Muscle of arm (tissue), 12 donors: ENCODE data around the gene CR1. TPM values are rescaled to one million over a fixed set of nuclear protein-coding genes. Genes with fewer than 3 reads are reported as not detected.
A peak's percentile ranks its signal among the peaks of the same experiment; 100 is the strongest.
"Not testable (repeated sequence)": the region's sequence is repeated elsewhere in the genome, so short reads cannot be mapped to it uniquely, and the experiment has no call there.

Experiments used
- DNase-seq: peaks from one replicate; pipeline ENCODE4 v3.0.0-alpha.2; 2013
- polyA plus RNA-seq, 12 donors: library from polyadenylated mRNA; unstranded; fragments of 120-200 nt; gene quantifications; one replicate each; pipeline ENCODE4 v1.2.1, GENCODE V29; 2013; ENCODE audit not compliant: insufficient read length in 12 of 12

CR1 gene
- polyA plus RNA-seq, 12 donors, result 0.68 to 2.2 (median 1.2) TPM; not detected in 2

- DNase-seq, result no peak
Measured at GRCh38 chr1:207581496-207582153, 85.7 kb downstream of the CR1 start.

- DNase-seq, result not testable (repeated sequence)
Measured at GRCh38 chr1:207589506-207589905, 93.5 kb downstream of the CR1 start.

GRCh38 chr1:207591205-207591604 lies 95.2 kb downstream of the CR1 start:
- DNase-seq, result not testable (repeated sequence)

- DNase-seq, result not testable (repeated sequence)
Measured at GRCh38 chr1:207594095-207594494, 98.1 kb downstream of the CR1 start.

GRCh38 chr1:207603777-207604176 lies 107.8 kb downstream of the CR1 start:
- no peak for DNase-seq

- DNase-seq, result no peak
Measured at GRCh38 chr1:207605444-207606361, 109.7 kb downstream of the CR1 start.

GRCh38 chr1:207606362-207606755 lies 110.4 kb downstream of the CR1 start:
- no peak for DNase-seq

GRCh38 chr1:207612762-207613161 lies 116.8 kb downstream of the CR1 start:
- no peak for DNase-seq

GRCh38 chr1:207619871-207620542 lies 124.0 kb downstream of the CR1 start:
- peak; percentile 33 for DNase-seq

GRCh38 chr1:207620543-207620893 lies 124.6 kb downstream of the CR1 start:
- no peak for DNase-seq

GRCh38 chr1:207625504-207626071 lies 129.6 kb downstream of the CR1 start:
- DNase-seq, result not testable (repeated sequence)

- no peak for DNase-seq
Measured at GRCh38 chr1:207626972-207627337, 131.0 kb downstream of the CR1 start.

GRCh38 chr1:207627496-207627895 lies 131.5 kb downstream of the CR1 start:
- no peak for DNase-seq

GRCh38 chr1:207628776-207629175 lies 132.8 kb downstream of the CR1 start:
- DNase-seq, result no peak

GRCh38 chr1:207631137-207631536 lies 135.2 kb downstream of the CR1 start:
- DNase-seq, result no peak

- no peak for DNase-seq
Measured at GRCh38 chr1:207633226-207633625, 137.3 kb downstream of the CR1 start.

- not testable (repeated sequence) for DNase-seq
Measured at GRCh38 chr1:207633699-207634289, 137.8 kb downstream of the CR1 start.

- DNase-seq, result not testable (repeated sequence)
Measured at GRCh38 chr1:207634293-207634692, 138.3 kb downstream of the CR1 start.

- DNase-seq, result not testable (repeated sequence)
Measured at GRCh38 chr1:207635569-207636186, 139.7 kb downstream of the CR1 start.

GRCh38 chr1:207638487-207639145 lies 142.7 kb downstream of the CR1 start:
- DNase-seq, result not testable (repeated sequence)

- not testable (repeated sequence) for DNase-seq
Measured at GRCh38 chr1:207639362-207639761, 143.4 kb downstream of the CR1 start.
